GM18505 (cell line): ENCODE measurements around the gene C12orf57.

Experiments used
- ATAC-seq: cut with Tn5 transposase; IDR thresholded peaks from one replicate; pipeline ENCODE4 v1.9.1; 2021; ENCODE audit not compliant: unreplicated experiment
- POLR2A ChIP-seq: IDR thresholded peaks from 4 replicates; pipeline ENCODE4 v1.6.1; 2011; ENCODE audit warnings: borderline replicate concordance; ENCODE audit not compliant: insufficient read depth, insufficient read length; ENCODE audit errors: extremely low read depth

The C12orf57 gene

DNA sequence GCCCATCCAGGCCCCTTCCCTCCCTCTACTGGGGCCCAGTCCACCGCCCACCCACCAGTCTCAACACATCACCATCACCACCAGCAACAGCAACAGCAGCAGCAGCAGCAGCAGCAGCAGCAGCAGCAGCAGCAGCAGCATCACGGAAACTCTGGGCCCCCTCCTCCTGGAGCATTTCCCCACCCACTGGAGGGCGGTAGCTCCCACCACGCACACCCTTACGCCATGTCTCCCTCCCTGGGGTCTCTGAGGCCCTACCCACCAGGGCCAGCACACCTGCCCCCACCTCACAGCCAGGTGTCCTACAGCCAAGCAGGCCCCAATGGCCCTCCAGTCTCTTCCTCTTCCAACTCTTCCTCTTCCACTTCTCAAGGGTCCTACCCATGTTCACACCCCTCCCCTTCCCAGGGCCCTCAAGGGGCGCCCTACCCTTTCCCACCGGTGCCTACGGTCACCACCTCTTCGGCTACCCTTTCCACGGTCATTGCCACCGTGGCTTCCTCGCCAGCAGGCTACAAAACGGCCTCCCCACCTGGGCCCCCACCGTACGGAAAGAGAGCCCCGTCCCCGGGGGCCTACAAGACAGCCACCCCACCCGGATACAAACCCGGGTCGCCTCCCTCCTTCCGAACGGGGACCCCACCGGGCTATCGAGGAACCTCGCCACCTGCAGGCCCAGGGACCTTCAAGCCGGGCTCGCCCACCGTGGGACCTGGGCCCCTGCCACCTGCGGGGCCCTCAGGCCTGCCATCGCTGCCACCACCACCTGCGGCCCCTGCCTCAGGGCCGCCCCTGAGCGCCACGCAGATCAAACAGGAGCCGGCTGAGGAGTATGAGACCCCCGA is 7.0 kb upstream of the C12orf57 start:
- ATAC-seq = peak; percentile 6
- TF ChIP-seq POLR2A = no peak

DNA sequence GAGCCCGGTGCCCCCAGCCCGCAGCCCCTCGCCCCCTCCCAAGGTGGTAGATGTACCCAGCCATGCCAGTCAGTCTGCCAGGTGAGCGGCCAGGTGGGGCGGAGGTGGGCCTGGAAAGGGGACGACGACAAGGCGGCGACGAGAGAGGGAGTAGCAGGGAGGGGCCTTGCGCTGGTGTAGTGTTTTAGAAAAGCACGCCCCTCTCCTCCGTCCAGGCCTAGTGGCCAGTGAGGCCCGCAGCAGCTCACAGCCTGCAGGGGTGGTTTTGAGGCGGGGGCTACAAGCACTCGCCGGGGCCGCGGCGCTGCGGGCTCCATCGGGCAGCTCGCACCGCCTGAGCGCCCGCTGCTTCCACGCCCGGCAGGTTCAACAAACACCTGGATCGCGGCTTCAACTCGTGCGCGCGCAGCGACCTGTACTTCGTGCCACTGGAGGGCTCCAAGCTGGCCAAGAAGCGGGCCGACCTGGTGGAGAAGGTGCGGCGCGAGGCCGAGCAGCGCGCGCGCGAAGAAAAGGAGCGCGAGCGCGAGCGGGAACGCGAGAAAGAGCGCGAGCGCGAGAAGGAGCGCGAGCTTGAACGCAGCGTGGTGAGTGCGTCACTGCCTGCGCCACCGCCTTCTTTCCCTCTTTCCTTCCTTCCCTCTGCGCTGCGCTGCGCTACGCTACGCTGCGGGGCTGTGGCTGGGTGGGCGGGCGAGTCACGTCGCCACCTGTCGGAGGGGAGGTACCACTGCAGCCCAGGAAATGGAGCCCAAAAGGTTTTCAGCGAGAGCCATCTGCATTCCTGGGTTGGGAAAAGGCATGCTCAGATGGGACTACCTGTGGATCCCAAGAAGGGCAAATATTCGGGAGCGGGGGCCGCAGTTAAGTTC is 6.1 kb upstream of the C12orf57 start:
- peak; percentile 85 for ATAC-seq
- peak; percentile 82 for TF ChIP-seq POLR2A

DNA sequence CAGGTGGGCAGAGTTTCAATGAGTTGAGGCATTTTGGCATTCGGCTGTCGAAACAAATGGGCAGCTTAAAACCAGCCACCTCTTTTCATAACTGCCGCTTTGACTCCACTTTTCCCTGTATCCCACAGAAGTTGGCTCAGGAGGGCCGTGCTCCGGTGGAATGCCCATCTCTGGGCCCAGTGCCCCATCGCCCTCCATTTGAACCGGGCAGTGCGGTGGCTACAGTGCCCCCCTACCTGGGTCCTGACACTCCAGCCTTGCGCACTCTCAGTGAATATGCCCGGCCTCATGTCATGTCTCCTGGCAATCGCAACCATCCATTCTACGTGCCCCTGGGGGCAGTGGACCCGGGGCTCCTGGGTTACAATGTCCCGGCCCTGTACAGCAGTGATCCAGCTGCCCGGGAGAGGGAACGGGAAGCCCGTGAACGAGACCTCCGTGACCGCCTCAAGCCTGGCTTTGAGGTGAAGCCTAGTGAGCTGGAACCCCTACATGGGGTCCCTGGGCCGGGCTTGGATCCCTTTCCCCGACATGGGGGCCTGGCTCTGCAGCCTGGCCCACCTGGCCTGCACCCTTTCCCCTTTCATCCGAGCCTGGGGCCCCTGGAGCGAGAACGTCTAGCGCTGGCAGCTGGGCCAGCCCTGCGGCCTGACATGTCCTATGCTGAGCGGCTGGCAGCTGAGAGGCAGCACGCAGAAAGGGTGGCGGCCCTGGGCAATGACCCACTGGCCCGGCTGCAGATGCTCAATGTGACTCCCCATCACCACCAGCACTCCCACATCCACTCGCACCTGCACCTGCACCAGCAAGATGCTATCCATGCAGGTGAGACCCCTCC is 5.2 kb upstream of the C12orf57 start:
- no peak for TF ChIP-seq POLR2A
- no peak for ATAC-seq

DNA sequence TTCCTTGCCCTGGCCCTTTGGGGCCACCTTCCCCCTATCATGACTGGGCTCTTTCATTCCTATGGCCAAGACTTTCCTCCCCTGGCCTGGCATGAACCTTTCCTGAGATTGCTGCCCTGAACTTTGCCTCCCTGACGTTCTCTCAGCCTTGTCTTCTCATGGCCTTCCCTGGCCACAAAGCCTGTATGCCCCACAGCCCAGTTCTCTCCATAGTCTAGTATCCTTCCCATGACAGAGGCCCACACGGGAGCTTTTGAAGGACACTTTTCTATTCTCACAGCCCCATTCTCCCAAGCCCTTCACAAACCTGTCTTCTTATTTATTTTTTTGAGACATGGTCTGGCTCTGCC is 4.7 kb upstream of the C12orf57 start:
- TF ChIP-seq POLR2A = no peak
- ATAC-seq = no peak

DNA sequence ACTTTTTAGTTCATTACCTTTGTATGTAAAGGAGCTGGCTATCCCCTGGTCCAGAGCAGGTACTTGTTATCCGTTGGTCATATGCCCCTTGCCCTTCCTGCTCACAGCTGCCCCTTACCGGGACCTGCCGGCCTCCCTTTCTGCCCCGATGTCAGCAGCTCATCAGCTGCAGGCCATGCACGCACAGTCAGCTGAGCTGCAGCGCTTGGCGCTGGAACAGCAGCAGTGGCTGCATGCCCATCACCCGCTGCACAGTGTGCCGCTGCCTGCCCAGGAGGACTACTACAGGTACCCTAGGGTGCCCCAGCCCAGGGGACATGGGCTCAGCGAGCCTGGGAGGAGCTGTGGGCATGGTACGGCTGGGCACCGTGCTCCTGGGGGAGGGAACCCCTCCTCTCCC is 2.6 kb upstream of the C12orf57 start:
- ATAC-seq = no peak
- TF ChIP-seq POLR2A = peak; percentile 11

DNA sequence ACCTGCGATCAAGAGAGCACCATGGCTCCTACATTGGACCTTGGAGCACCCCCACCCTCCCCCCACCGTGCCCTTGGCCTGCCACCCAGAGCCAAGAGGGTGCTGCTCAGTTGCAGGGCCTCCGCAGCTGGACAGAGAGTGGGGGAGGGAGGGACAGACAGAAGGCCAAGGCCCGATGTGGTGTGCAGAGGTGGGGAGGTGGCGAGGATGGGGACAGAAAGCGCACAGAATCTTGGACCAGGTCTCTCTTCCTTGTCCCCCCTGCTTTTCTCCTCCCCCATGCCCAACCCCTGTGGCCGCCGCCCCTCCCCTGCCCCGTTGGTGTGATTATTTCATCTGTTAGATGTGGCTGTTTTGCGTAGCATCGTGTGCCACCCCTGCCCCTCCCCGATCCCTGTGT is 2.0 kb upstream of the C12orf57 start:
- TF ChIP-seq POLR2A = peak; percentile 14
- ATAC-seq = no peak

DNA sequence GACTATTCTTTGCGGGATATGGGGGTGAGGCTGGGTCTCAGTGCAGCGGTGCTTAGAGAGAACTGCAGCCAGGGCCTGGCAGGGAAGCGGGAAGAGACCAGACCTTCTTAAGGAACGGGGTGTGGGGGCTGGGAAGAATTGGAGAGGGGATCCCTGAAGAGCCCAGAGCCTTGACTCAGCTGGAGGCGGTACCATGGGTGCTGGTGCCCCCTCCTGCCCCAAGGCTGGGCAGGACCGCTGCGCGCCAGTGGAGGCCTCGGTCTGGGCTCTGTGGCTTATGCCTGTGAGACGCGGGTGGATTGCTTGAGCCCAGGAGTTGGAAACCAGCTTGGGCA is 1.5 kb upstream of the C12orf57 start:
- no peak for TF ChIP-seq POLR2A
- ATAC-seq = no peak

DNA sequence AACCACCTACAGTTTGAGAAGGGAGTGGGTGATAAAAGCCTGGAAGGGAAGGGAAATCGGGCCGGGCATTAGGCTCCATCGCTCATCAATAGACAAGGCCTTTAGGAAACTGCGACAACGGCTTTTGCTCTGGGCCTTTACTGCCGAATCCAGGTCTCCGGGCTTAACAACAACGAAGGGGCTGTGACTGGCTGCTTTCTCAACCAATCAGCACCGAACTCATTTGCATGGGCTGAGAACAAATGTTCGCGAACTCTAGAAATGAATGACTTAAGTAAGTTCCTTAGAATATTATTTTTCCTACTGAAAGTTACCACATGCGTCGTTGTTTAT is 467 bp upstream of the C12orf57 start:
- ATAC-seq = peak; percentile 19
- TF ChIP-seq POLR2A = no peak

DNA sequence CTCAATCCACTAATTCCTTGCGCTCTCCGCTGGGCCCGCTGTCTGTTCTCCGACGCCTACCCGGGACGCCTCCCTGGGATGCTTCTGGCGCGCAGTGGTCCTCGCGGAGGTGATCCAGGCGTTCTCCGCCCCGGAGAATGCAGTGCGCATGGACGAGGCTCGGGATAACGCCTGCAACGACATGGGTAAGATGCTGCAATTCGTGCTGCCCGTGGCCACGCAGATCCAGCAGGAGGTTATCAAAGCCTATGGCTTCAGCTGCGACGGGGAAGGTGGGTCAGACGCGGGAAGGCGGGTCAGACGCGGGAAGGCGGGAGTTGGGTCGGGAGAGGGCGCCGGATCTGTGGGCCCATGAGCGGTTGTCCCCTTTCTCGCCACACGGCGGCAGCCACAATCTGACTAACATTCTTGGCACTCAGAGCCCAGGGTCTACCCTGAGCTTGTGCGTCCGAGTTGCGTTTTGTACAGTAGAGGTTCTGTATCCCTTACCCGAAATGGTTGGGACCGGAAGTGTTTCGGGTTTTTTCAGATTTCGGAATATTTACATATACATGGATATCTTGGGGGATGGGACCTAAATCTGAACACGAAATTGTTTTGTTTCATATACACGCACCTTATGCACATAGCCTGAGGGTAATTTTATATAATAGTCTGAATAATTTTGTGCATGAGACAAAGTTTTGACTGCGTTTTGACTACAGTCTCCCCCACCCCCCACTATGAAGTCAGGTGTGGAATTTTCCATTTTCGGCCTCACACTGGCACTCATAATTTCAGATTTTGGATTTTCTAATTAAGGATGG is 762 bp downstream of the C12orf57 start:
- TF ChIP-seq POLR2A = no peak

DNA sequence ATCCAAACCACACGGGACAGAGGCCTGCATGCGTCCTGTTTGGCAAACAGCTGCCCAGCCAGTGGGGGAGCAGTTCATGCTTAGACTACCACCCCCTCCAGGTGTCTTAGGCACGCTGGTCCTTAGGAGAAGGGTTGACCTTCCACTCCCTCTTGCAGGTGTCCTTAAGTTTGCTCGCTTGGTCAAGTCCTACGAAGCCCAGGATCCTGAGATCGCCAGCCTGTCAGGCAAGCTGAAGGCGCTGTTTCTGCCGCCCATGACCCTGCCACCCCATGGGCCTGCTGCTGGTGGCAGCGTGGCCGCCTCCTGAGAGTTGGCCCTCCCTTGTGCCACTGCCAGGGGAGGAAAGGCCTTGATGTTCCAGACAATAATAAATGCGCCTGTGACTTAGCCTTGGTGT is 1.8 kb downstream of the C12orf57 start:
- no peak for TF ChIP-seq POLR2A
- ATAC-seq = no peak

More for the DNA sequence above, 762 bp downstream of the C12orf57 start:
- peak; percentile 37 for ATAC-seq

DNA sequence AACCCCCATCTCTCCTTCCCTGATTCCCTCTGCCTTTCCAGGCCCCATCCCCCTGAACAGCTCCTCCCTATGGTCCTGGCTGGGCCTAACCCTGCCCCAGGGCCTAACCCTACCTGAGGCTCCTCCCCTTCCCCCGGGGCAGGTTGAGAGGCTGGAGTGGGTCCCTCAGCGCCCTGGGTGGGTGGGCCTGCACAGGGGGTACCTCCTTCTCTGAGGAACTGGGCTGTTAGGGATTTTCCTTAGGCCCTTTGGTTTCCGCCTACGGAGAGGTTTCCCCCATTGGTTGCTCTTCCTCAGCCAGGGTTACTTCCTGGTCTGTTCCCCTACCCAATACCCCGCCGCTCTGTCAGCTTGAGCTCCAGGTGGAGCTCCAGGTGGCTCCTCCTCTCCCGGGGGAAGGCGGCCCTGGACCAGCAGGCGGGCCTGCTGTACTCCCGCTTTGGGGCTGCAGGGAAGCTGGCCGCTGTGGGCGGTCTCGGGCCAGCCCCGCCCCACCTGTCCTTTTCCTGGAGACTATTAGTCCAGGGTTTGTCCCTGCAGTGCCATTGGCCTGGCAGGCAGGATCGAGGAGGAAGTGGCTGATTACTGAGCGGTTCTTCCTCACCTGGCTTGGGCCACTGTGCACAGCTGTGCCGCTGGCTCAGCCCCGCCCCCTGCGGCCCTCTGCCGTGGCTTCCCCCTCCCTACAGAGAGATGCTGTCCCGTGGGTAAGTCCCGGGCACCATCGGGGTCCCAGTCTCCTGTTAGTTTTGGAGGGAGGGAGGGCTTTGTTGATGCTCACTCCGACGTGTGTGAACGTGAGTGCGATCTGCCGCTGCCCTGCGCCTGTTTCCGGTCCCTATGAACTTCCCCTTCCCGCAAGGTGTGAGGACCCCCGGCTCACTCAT is 2.5 kb downstream of the C12orf57 start:
- ATAC-seq = peak; percentile 18
- TF ChIP-seq POLR2A = no peak

DNA sequence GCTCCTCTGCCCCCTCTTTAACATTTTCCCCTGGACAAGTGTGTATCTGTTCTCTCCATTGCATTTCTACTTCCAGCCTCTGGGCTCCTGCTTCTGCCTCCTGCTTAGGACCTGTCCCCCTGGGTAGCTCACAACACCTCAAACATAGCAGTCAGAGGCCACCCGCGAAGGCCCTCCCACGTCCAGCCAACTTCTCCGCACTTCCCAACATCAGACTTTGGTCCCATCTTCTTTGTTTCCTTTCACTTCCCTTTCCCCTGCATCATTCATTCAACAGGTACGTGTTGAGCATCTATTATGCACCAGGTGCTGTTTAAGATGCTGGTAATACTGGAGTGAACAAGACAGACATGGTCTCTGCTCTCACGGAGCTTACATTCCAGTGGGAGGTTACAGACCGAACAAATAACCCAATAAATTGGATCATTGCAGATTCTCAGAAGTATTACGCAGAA is 3.1 kb downstream of the C12orf57 start:
- no peak for TF ChIP-seq POLR2A
- no peak for ATAC-seq
